Keratinocyte (primary cell): ENCODE measurements around the gene RHOF. TPM values are rescaled to one million over a fixed set of nuclear protein-coding genes. Genes with fewer than 3 reads are reported as not detected.

ENCODE experiments used
- DNase-seq: peaks from one replicate; pipeline ENCODE4 v3.0.0-alpha.2; 2011; ENCODE audit warnings: low read depth, missing footprints, low spot score
- FAIRE-seq: peaks from 2 replicates; lab custom pipeline; 2011; peaks lifted over from hg19 to GRCh38; lab: Jason Lieb, UNC
- H2AFZ ChIP-seq: 2 replicates; pipeline ENCODE4 v1.6.0; 2012; ENCODE audit warnings: low read length, control low read depth, inconsistent platforms; ENCODE audit not compliant: control insufficient read depth
- H3K27ac ChIP-seq: 2 replicates; pipeline ENCODE4 v1.5.1; 2011; ENCODE audit warnings: low read length; ENCODE audit not compliant: control insufficient read depth, insufficient read depth
- H3K27me3 ChIP-seq: 3 replicates; pipeline ENCODE4 v1.6.0; 2011; ENCODE audit warnings: low read length; ENCODE audit not compliant: control insufficient read depth, insufficient read depth; ENCODE audit errors: extremely low read depth
- H3K36me3 ChIP-seq, 2 experiments: 2 replicates in 1 of 2; 3 replicates in 1 of 2; pipeline ENCODE4 v1.5.1; 2011; ENCODE audit warnings: low read length in 2 of 2, mild to moderate bottlenecking in 1 of 2; ENCODE audit not compliant: control insufficient read depth in 2 of 2, insufficient read depth in 2 of 2; ENCODE audit errors: extremely low read depth in 1 of 2
- H3K4me1 ChIP-seq: 3 replicates; pipeline ENCODE4 v1.5.1; 2011; ENCODE audit warnings: low read length; ENCODE audit not compliant: control insufficient read depth, insufficient read depth; ENCODE audit errors: extremely low read depth
- H3K4me2 ChIP-seq: 3 replicates; pipeline ENCODE4 v1.6.0; 2011; ENCODE audit warnings: low read depth, low read length; ENCODE audit not compliant: control insufficient read depth, insufficient read depth; ENCODE audit errors: extremely low read depth
- H3K4me3 ChIP-seq, 3 experiments: fragments of 200-600 bp in 1 of 3; sonication (generic) in 1 of 3; 2 replicates in 2 of 3; 3 replicates in 1 of 3; pipeline ENCODE4 v1.5.1; 2011 to 2016; ENCODE audit warnings: low read length in 3 of 3, mild to moderate bottlenecking in 3 of 3, control low read depth in 2 of 3, inconsistent platforms in 1 of 3, low read depth in 1 of 3, mixed read lengths in 1 of 3, mixed run types in 1 of 3, moderate library complexity in 1 of 3; ENCODE audit not compliant: control insufficient read depth in 2 of 3, insufficient read depth in 2 of 3; ENCODE audit errors: extremely low read depth in 1 of 3
- H3K79me2 ChIP-seq: 2 replicates; pipeline ENCODE4 v1.6.0; 2012; ENCODE audit warnings: low read length; ENCODE audit not compliant: control insufficient read depth, insufficient read depth
- H3K9ac ChIP-seq: 3 replicates; pipeline ENCODE4 v1.6.0; 2011; ENCODE audit warnings: low read length; ENCODE audit not compliant: control insufficient read depth, insufficient read depth; ENCODE audit errors: extremely low read depth
- H3K9me1 ChIP-seq: 3 replicates; pipeline ENCODE4 v1.6.0; 2011; ENCODE audit warnings: low read length; ENCODE audit not compliant: control insufficient read depth, insufficient read depth; ENCODE audit errors: extremely low read depth
- H3K9me3 ChIP-seq: 2 replicates; pipeline ENCODE4 v1.5.1; 2012; ENCODE audit warnings: low read depth, low read length; ENCODE audit not compliant: control insufficient read depth
- H4K20me1 ChIP-seq: 3 replicates; pipeline ENCODE4 v1.6.0; 2011; ENCODE audit warnings: low read length; ENCODE audit not compliant: control insufficient read depth, insufficient read depth; ENCODE audit errors: extremely low read depth
- EZH2 ChIP-seq: IDR thresholded peaks from one replicate; pipeline ENCODE4 v1.6.1; 2012; ENCODE audit warnings: inconsistent platforms, mild to moderate bottlenecking, low read length, moderate library complexity
- dilution Hi-C: fragments of 300-500 bp; cut with MboI; formaldehyde crosslinking; loops from one replicate; pipeline ENCODE4 v1.7.0; 2020; ENCODE audit warnings: low sequenced_read_pairs; ENCODE audit not compliant: extremely low pct_ligation_motif_present
- polyA plus RNA-seq, 5 experiments: library from polyadenylated mRNA; depleted of rRNA in 3 of 5; stranded (reverse) in 3 of 5; stranded (forward) in 1 of 5; unstranded in 1 of 5; fragments of >200 nt; gene quantifications; 1 replicate in 1 of 5; 2 replicates in 3 of 5; 3 replicates in 1 of 5; pipeline versions ENCODE4 v1.2.1 to v1.2.3, GENCODE V29; 2011 to 2012; ENCODE audit warnings: missing spikeins in 2 of 5, low read depth in 1 of 5, low replicate concordance in 1 of 5
- TF ChIP-seq, protein P1 (sequence below), 3 experiments: IDR thresholded peaks in 1 of 3; conservative IDR thresholded peaks in 1 of 3; optimal IDR thresholded peaks in 1 of 3; 2 replicates in 2 of 3; 3 replicates in 1 of 3; pipeline versions ENCODE3 to v1.5.1; 2011; ENCODE audit warnings: low read length in 3 of 3, mild to moderate bottlenecking in 3 of 3, moderate library complexity in 2 of 3, control low read depth in 1 of 3, inconsistent platforms in 1 of 3; ENCODE audit not compliant: insufficient read depth in 2 of 3; ENCODE audit errors: extremely low read depth in 1 of 3

The RHOF gene
- polyA plus RNA-seq, 1 donor (not counting 4 experiments of a cell fraction or from before 2014, with no cell fraction given), result 2.8 TPM

DNA sequence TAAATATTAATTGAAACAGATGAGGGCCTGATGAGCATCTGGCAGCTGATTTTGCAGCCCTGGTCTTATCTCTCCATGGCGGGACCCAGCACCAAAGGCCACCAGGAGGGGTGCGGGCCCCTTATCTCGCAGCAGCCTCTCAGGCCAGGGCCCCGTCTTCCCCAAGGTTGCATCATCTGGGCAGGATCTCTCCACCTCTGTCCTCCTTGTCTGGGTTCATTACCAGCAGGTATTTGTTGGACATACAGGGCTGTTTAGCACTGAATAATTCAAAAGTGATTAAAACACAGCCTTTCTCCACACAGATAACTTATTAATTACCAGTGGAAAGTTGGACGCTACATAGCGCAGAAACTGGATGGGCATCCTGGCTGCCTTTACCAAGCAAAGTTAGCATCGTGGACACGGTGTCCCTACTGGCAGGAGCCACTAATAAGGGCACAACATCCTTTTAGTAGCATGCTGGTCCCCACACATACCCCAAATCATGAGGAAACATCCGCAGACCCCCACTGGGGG, 55.1 kb downstream of the RHOF start:
- Histone ChIP-seq H3K9me3 (no peaks in the 10 kb centered on the region), H2AFZ (no peak overlapping the region), H3K9ac (no peak overlapping the region), H3K79me2 (no peaks in the 10 kb centered on the region), H3K27me3 (no peaks in the 10 kb centered on the region), H3K36me3 (no peaks in the 10 kb centered on the region), H3K4me1 (no peaks in the 10 kb centered on the region), H3K27ac (no peak overlapping the region), H3K9me1 (no peaks in the 10 kb centered on the region), H3K4me3 (no peak overlapping the region), H3K4me2 (no peak overlapping the region), H4K20me1 (no peaks in the 10 kb centered on the region)
- TF ChIP-seq, protein P1, sequence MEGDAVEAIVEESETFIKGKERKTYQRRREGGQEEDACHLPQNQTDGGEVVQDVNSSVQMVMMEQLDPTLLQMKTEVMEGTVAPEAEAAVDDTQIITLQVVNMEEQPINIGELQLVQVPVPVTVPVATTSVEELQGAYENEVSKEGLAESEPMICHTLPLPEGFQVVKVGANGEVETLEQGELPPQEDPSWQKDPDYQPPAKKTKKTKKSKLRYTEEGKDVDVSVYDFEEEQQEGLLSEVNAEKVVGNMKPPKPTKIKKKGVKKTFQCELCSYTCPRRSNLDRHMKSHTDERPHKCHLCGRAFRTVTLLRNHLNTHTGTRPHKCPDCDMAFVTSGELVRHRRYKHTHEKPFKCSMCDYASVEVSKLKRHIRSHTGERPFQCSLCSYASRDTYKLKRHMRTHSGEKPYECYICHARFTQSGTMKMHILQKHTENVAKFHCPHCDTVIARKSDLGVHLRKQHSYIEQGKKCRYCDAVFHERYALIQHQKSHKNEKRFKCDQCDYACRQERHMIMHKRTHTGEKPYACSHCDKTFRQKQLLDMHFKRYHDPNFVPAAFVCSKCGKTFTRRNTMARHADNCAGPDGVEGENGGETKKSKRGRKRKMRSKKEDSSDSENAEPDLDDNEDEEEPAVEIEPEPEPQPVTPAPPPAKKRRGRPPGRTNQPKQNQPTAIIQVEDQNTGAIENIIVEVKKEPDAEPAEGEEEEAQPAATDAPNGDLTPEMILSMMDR (optimal IDR thresholded peaks at IDR 0.05 in 1 of 3, IDR thresholded peaks at IDR 0.05 in 1 of 3, conservative IDR thresholded peaks at IDR 0.05 in 1 of 3; ENCODE audit: extremely low read depth in 1 of 3, insufficient read depth in 2 of 3, low read length in 3 of 3), result no peak
- no peak for TF ChIP-seq EZH2
- no peak for DNase-seq
- no peak for FAIRE-seq
- dilution Hi-C loops, result no loop called here

DNA sequence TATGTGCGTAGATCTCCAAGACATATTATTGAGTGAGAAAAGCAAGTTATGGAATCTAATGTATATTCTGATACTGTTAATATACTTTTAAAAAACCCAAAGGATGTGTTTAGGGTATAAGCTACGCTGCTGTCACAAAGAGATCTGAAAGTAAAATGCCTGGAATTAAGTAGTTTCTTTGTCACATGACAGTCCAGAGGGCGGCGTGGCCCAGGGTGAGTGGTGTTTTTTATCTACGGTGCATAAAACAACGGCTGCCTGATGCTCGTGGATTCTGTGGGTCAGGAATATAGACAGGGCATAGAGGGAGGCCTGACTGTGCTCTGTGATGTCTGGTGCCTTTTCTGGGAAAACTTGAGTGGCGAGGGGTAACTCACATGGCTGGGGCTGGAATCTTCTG, 59.6 kb downstream of the RHOF start:
- Histone ChIP-seq H3K27me3 (no peaks in the 10 kb centered on the region), H3K4me2 (no peak overlapping the region), H3K9ac (no peak overlapping the region), H3K4me1 (no peaks in the 10 kb centered on the region), H3K79me2 (no peaks in the 10 kb centered on the region), H4K20me1 (no peaks in the 10 kb centered on the region), H3K9me3 (no peaks in the 10 kb centered on the region), H3K9me1 (peaks cover 2% of the 10 kb centered on the region), H3K36me3 (peaks cover 0 to 4% of the 10 kb centered on the region in 2 experiments), H2AFZ (no peak overlapping the region), H3K27ac (no peak overlapping the region), H3K4me3 (no peak overlapping the region)
- TF ChIP-seq, protein P1 (optimal IDR thresholded peaks at IDR 0.05 in 1 of 3, IDR thresholded peaks at IDR 0.05 in 1 of 3, conservative IDR thresholded peaks at IDR 0.05 in 1 of 3; ENCODE audit: extremely low read depth in 1 of 3, insufficient read depth in 2 of 3, low read length in 3 of 3), result no peak
- TF ChIP-seq EZH2, result no peak
- dilution Hi-C loops, result no loop called here
- FAIRE-seq, result no peak
- no peak for DNase-seq
